Mucosa of stomach (tissue), 1 donor: ENCODE results near the gene F5.
A peak's percentile ranks its signal among the peaks of the same experiment; 100 is the strongest.

ENCODE experiments used
- H3K27me3 ChIP-seq: one replicate; pipeline ENCODE4 v1.7.0; 2013; ENCODE audit warnings: mild to moderate bottlenecking, low read length; ENCODE audit not compliant: control insufficient read depth, insufficient read depth
- H3K36me3 ChIP-seq: one replicate; pipeline ENCODE4 v1.7.0; 2013; ENCODE audit warnings: low read length; ENCODE audit not compliant: control insufficient read depth, insufficient read depth
- H3K4me1 ChIP-seq: one replicate; pipeline ENCODE4 v1.7.0; 2013; ENCODE audit warnings: mild to moderate bottlenecking, low read length; ENCODE audit not compliant: control insufficient read depth, insufficient read depth
- H3K4me3 ChIP-seq: one replicate; pipeline ENCODE4 v1.7.0; 2013; ENCODE audit warnings: low read length
- H3K9ac ChIP-seq: one replicate; pipeline ENCODE4 v1.7.0; 2013; ENCODE audit warnings: mild to moderate bottlenecking, low read length, moderate library complexity
- H3K9me3 ChIP-seq: one replicate; pipeline ENCODE4 v1.7.0; 2013; ENCODE audit warnings: mild to moderate bottlenecking, low read length, moderate library complexity; ENCODE audit not compliant: control insufficient read depth
- donor health status: Pancreatic carcinoma.

The F5 gene

GRCh38 chr1:169493251-169493650 lies 93.0 kb downstream of the F5 start:
- Histone ChIP-seq H3K4me3 (no peak overlapping the region), H3K9ac (no peak overlapping the region), H3K27me3 (no peaks in the 10 kb centered on the region), H3K4me1 (no peaks in the 10 kb centered on the region), H3K36me3 (no peaks in the 10 kb centered on the region), H3K9me3 (no peaks in the 10 kb centered on the region)

DNA sequence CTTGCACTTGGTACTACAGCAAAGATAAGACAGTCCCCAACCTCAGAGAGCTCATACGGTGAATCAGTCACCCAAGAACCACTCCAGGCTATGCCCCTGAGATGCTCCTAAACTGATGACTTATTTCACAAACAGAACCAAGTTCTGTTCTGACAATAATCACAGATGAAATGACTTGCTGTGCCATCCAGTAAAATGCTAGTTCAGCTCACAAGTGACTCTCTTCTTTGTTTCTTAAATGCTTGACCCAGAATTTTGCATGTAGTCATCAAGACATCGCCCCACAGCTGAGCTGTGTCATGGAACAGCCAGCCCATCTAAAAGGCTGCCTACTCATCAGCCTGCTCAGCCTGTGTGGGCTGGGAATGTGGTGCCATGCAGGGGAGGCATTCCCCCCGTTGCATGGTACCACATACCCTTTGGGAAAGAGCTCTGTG lies 94.4 kb downstream of the F5 start:
- no peaks in the 10 kb centered on the region for H3K27me3 ChIP-seq
- no peaks in the 10 kb centered on the region for H3K9me3 ChIP-seq
- peaks cover 8% of the 10 kb centered on the region for H3K4me1 ChIP-seq
- H3K4me3 ChIP-seq, result no peak overlapping the region
- no peaks in the 10 kb centered on the region for H3K36me3 ChIP-seq
- H3K9ac ChIP-seq, result no peak overlapping the region

GRCh38 chr1:169488157-169488556 lies 98.1 kb downstream of the F5 start:
- Histone ChIP-seq H3K9ac (no peak overlapping the region), H3K4me1 (peaks cover 8% of the 10 kb centered on the region), H3K36me3 (no peaks in the 10 kb centered on the region), H3K9me3 (no peaks in the 10 kb centered on the region), H3K27me3 (no peaks in the 10 kb centered on the region), H3K4me3 (no peak overlapping the region)

DNA sequence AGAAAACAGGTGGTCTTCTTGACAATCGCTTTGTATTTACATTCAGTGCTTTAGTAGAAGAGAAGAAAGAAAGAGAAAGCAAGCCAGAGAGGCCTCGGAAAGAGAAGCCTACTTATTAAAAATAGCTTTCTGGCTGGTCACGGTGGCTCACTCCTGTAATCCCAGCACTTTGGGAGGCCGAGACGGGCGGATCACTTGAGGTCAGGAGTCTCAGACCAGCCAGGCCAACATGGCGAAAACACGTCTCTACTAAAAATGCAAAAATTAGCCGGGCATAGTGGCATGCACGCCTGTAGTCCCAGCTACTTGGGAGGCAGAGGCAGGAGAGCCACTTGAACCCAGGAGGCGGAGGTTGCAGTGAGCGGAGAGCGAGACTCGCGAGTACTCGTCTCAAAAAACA lies 98.7 kb downstream of the F5 start:
- no peaks in the 10 kb centered on the region for H3K27me3 ChIP-seq
- H3K4me3 ChIP-seq, result no peak overlapping the region
- no peaks in the 10 kb centered on the region for H3K36me3 ChIP-seq
- no peak overlapping the region for H3K9ac ChIP-seq
- no peaks in the 10 kb centered on the region for H3K9me3 ChIP-seq
- H3K4me1 ChIP-seq, result peaks cover 8% of the 10 kb centered on the region

DNA sequence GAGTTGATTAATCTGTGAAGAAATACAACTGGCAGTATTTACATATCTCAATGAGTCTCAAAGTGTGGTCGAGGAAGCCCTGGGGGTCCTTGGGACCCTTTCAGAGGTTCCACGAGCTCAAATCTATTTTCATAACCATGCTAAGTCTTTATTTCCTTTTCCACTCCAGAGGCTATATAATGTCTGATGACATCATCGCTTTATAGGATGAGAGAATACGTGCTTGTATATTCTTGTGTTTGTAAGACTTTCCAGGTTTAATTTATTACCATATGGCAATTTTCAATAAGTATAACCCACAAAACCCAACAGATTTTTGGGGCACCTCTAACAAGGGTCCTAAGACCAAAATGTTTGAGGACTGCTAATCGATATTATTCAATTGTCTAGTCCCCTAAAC lies 99.1 kb downstream of the F5 start:
- H3K36me3 ChIP-seq, result no peaks in the 10 kb centered on the region
- peak overlapping the region; percentile 80 for H3K9ac ChIP-seq
- H3K4me1 ChIP-seq, result peaks cover 8% of the 10 kb centered on the region
- no peaks in the 10 kb centered on the region for H3K27me3 ChIP-seq
- no peaks in the 10 kb centered on the region for H3K9me3 ChIP-seq
- H3K4me3 ChIP-seq, result no peak overlapping the region

DNA sequence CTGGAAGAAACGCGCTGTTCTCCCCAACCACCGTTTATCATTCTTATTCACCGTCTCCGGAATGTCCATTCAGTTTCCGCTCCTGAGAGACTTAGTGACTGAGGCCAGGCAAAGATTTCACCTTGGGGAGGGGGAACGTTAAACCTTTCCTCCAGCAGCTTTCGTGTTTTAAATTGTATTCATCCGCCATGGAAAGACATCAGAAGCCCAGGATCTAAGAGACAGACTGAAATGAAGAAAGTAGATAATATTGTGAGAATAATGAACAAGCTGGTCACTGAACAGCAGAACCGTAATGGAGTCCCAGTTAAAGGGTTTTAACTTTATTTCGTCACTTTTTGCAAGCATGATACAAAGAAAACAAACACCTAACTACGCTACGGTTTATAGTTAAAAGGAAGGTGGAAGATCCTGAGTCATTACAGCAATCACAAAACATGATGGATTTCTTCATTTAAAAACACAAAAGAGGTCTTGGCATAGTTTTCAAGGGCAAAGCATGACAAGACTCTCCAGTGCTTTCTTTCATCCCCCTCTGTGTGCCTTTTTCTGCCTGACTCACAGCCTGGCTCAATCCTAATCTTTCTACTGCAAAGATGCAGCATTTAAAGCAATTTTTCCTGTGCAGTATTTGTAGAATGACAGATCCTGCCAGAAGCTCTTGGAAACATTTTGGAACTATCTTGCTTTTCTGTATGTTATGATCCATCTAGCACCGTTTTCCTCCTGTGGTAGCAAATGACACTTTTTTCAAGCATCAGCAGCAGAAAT lies 99.8 kb downstream of the F5 start:
- Histone ChIP-seq H3K4me3 (peak overlapping the region; percentile 72), H3K27me3 (no peaks in the 10 kb centered on the region), H3K9ac (peak overlapping the region; percentile 80), H3K36me3 (no peaks in the 10 kb centered on the region), H3K9me3 (no peaks in the 10 kb centered on the region), H3K4me1 (peaks cover 8% of the 10 kb centered on the region)

DNA sequence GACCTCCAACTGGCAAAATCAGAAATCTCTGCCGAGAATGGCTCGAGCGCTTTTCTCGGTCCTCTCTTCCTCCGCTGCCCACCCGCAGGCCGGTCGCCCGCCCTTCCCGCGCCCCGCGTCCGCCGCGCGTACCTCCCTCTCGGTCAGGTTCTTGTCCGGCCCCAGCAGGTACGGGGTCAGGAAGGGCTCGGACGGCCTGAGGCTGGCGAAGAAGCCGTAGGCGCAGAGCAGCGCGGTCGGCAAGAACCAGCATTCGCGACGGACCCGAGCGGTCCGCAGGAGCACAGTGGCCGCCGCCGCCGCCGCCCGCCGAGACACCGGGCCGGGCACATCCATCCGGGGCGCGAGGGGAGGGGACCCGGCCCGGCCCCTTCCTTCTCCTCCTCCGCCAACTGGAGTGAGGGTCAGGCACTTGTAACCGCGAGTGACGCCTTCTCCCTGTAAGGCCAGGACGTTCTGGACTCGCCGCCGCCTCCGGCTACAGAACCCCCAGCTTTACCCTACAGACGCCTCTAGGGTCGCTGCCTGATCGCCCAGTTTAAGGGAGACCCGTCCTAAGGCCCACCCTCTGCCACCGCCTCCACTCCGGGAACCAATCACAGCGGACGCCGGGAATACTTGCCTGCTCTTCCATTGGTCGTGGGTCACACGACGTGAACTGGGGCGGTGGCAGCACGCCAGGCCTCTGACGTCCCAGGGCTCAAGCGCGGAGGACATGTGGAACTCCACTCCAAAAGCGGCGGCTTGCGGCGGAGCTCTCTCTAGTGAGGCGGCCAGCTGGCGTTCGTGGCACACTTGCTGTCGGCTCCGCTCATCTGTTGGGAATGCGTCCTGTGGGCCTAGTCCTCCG lies 100.6 kb downstream of the F5 start, which contains the start of gene SLC19A2:
Gene SLC19A2, minus strand, starts transcription at position 514 of the 850 bp plus-strand sequence. Its CDS starts 178 bp downstream, at position 336.
- Histone ChIP-seq H3K9ac (peak within 1 kb of the TSS; percentile 87), H3K27me3 (no peaks in the 10 kb centered on the region), H3K9me3 (no peaks in the 10 kb centered on the region), H3K4me3 (peak within 1 kb of the TSS; percentile 72), H3K4me1 (peaks cover 8% of the 10 kb centered on the region), H3K36me3 (no peaks in the 10 kb centered on the region)

GRCh38 chr1:169484683-169485430 lies 101.4 kb downstream of the F5 start:
- peaks cover 8% of the 10 kb centered on the region for H3K4me1 ChIP-seq

GRCh38 chr1:169484101-169484500 lies 102.2 kb downstream of the F5 start:
- H3K9me3 ChIP-seq, result no peaks in the 10 kb centered on the region
- H3K4me1 ChIP-seq, result peaks cover 11% of the 10 kb centered on the region
- H3K27me3 ChIP-seq, result no peaks in the 10 kb centered on the region
- peak overlapping the region; percentile 0 for H3K4me3 ChIP-seq
- H3K36me3 ChIP-seq, result no peaks in the 10 kb centered on the region
- peak overlapping the region; percentile 87 for H3K9ac ChIP-seq

More at GRCh38 chr1:169484683-169485430, 101.4 kb downstream of the F5 start:
- no peaks in the 10 kb centered on the region for H3K36me3 ChIP-seq
- H3K9me3 ChIP-seq, result no peaks in the 10 kb centered on the region
- H3K4me3 ChIP-seq, result peak overlapping the region; percentile 72
- peak overlapping the region; percentile 87 for H3K9ac ChIP-seq
- no peaks in the 10 kb centered on the region for H3K27me3 ChIP-seq

- Histone ChIP-seq H3K27me3 (no peaks in the 10 kb centered on the region), H3K9ac (peak overlapping the region; percentile 87), H3K4me3 (peak overlapping the region; percentile 0), H3K36me3 (no peaks in the 10 kb centered on the region), H3K4me1 (peaks cover 11% of the 10 kb centered on the region), H3K9me3 (no peaks in the 10 kb centered on the region)
These were observed 102.7 kb downstream of the F5 start for GRCh38 chr1:169483500-169483966.

- H3K27me3 ChIP-seq, result no peaks in the 10 kb centered on the region
- H3K4me3 ChIP-seq, result no peak overlapping the region
- no peaks in the 10 kb centered on the region for H3K36me3 ChIP-seq
- H3K4me1 ChIP-seq, result peaks cover 3% of the 10 kb centered on the region
- H3K9ac ChIP-seq, result no peak overlapping the region
- H3K9me3 ChIP-seq, result no peaks in the 10 kb centered on the region
These were observed 106.8 kb downstream of the F5 start for GRCh38 chr1:169479363-169480066.
